Urinary bladder (tissue), 4 donors: ENCODE data around the gene CCDC85A. TPM values are rescaled to one million over a fixed set of nuclear protein-coding genes. Genes with fewer than 3 reads are reported as not detected.

Experiments used
- DNase-seq: peaks from one replicate; pipeline ENCODE4 v3.0.0-alpha.2; 2015; ENCODE audit errors: extremely low spot score
- H3K27ac ChIP-seq: one replicate; pipeline ENCODE4 v1.5.1; 2013; ENCODE audit warnings: low read depth, mild to moderate bottlenecking, moderate library complexity
- H3K36me3 ChIP-seq: one replicate; pipeline ENCODE4 v1.6.1; 2013; ENCODE audit warnings: mild to moderate bottlenecking, moderate library complexity; ENCODE audit not compliant: insufficient read depth
- H3K4me1 ChIP-seq: one replicate; pipeline ENCODE4 v1.6.1; 2013; ENCODE audit warnings: mild to moderate bottlenecking, moderate library complexity; ENCODE audit not compliant: insufficient read depth
- H3K4me3 ChIP-seq: one replicate; pipeline ENCODE4 v1.5.1; 2013; ENCODE audit warnings: low read depth, low read length
- WGBS: extraction: QIAGEN DNeasy Blood & Tissue Kit; methylation state at CpG from one replicate; pipeline ENCODE4 v1.1.7; 2013; 5-methylcytosine and 5-hydroxymethylcytosine counted together
- polyA plus RNA-seq: library from polyadenylated mRNA; stranded (reverse); fragments of 200-250 nt; gene quantifications from one replicate; pipeline ENCODE4 v1.2.3, GENCODE V29; 2013
- total RNA-seq: library from RNA; depleted of rRNA; stranded (reverse); fragments of >200 nt; gene quantifications from one replicate; pipeline ENCODE4 v1.2.3, GENCODE V29; 2014
- donor health status: healthy with polysubstance abuse.
- donor health status: healthy.

Gene CCDC85A
- total and polyA plus RNA-seq, 2 donors: 4.1 to 7.1 TPM

- Histone ChIP-seq H3K4me1 (no peaks in the 10 kb centered on the region), H3K36me3 (no peaks in the 10 kb centered on the region), H3K27ac (no peak overlapping the region), H3K4me3 (no peak overlapping the region)
- 94% methylated on average over 2 of the region's 2 CpGs for WGBS
- no peak for DNase-seq
Observed at GRCh38 chr2:56232912-56233311, 49.1 kb downstream of the CCDC85A start.

- 80% methylated on average over 2 of the region's 2 CpGs for whole genome bisulfite sequencing
- no peaks in the 10 kb centered on the region for H3K36me3 ChIP-seq
- no peak overlapping the region for H3K4me3 ChIP-seq
- H3K4me1 ChIP-seq: no peaks in the 10 kb centered on the region
- DNase-seq: no peak
- no peak overlapping the region for H3K27ac ChIP-seq
Observed at GRCh38 chr2:56234241-56234640, 50.5 kb downstream of the CCDC85A start.

DNA sequence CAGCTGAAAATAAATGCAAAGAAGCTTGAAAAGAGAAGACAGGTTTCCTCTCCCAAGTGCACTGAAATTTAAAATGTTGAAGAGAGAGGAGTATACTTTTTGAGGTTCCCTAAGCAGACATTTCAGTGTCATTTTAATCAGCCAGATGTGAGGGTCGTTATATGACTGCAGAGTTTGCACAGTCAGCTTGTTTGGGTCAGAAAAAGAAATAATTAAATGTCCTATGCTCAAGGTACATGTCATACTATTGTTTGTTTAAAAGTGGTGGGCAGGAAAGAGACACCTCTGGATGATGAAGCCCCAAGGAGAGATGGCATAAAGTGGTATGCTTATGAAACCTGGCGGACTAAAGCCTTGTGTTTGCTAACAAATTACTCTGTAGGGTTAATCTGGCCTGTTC lies 55.2 kb downstream of the CCDC85A start:
- Histone ChIP-seq H3K4me3 (no peak overlapping the region), H3K36me3 (no peaks in the 10 kb centered on the region), H3K4me1 (no peaks in the 10 kb centered on the region), H3K27ac (no peak overlapping the region)
- WGBS: 58% methylated on average over 2 of the region's 2 CpGs
- DNase-seq: no peak

GRCh38 chr2:56239437-56239836 lies 55.6 kb downstream of the CCDC85A start:
- Histone ChIP-seq H3K4me1 (no peaks in the 10 kb centered on the region), H3K27ac (no peak overlapping the region), H3K36me3 (no peaks in the 10 kb centered on the region), H3K4me3 (no peak overlapping the region)
- WGBS: 14% methylated on average over 1 of the region's 1 CpG
- DNase-seq: no peak

- WGBS: 96% methylated on average over 5 of the region's 5 CpGs
- no peak overlapping the region for H3K27ac ChIP-seq
Observed at GRCh38 chr2:56240210-56240609, 56.4 kb downstream of the CCDC85A start.

GRCh38 chr2:56244506-56244905 lies 60.7 kb downstream of the CCDC85A start:
- no peaks in the 10 kb centered on the region for H3K36me3 ChIP-seq
- WGBS: 42% methylated on average over 1 of the region's 1 CpG
- no peak overlapping the region for H3K27ac ChIP-seq
- no peaks in the 10 kb centered on the region for H3K4me1 ChIP-seq
- DNase-seq: no peak
- no peak overlapping the region for H3K4me3 ChIP-seq

More at GRCh38 chr2:56240210-56240609, 56.4 kb downstream of the CCDC85A start:
- Histone ChIP-seq H3K4me1 (no peaks in the 10 kb centered on the region), H3K4me3 (no peak overlapping the region), H3K36me3 (no peaks in the 10 kb centered on the region)
- no peak for DNase-seq

GRCh38 chr2:56244911-56245530 lies 61.2 kb downstream of the CCDC85A start:
- WGBS: 93% methylated on average over 1 of the region's 1 CpG
- no peak overlapping the region for H3K27ac ChIP-seq
- H3K36me3 ChIP-seq: no peaks in the 10 kb centered on the region
- no peaks in the 10 kb centered on the region for H3K4me1 ChIP-seq
- H3K4me3 ChIP-seq: no peak overlapping the region
- no peak for DNase-seq

- WGBS: 86% methylated on average over 5 of the region's 5 CpGs
- Histone ChIP-seq H3K4me3 (no peak overlapping the region), H3K27ac (no peak overlapping the region), H3K4me1 (no peaks in the 10 kb centered on the region), H3K36me3 (no peaks in the 10 kb centered on the region)
- no peak for DNase-seq
Observed at GRCh38 chr2:56248965-56249742, 65.4 kb downstream of the CCDC85A start.

GRCh38 chr2:56250153-56250729 lies 66.5 kb downstream of the CCDC85A start:
- 82% methylated on average over 2 of the region's 2 CpGs for WGBS
- H3K27ac ChIP-seq: no peak overlapping the region
- no peaks in the 10 kb centered on the region for H3K36me3 ChIP-seq
- H3K4me1 ChIP-seq: no peaks in the 10 kb centered on the region
- no peak for DNase-seq
- no peak overlapping the region for H3K4me3 ChIP-seq

DNA sequence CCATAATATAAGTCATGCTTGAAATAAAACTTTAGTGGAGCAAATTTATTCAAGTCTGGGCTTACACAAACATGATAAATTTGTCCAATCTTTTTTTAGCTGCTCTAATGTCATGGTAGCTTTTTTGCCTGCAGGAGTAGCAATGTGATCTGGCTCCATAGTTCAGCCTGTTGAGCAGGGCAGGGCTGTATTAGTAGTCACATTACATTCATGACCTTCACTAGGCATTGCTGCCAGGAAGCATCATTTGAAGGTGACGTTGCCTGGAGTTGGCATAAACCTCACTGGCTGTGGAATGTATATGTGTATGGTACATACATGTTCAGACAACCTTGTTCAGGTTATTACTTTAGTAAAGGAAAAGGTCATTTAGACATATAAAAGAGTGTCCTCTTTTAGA lies 76.6 kb downstream of the CCDC85A start:
- Histone ChIP-seq H3K4me1 (no peaks in the 10 kb centered on the region), H3K36me3 (no peaks in the 10 kb centered on the region), H3K27ac (no peak overlapping the region), H3K4me3 (no peak overlapping the region)
- 60% methylated on average over 1 of the region's 1 CpG for WGBS
- DNase-seq: no peak

- Histone ChIP-seq H3K27ac (no peak overlapping the region), H3K4me3 (no peak overlapping the region), H3K4me1 (no peaks in the 10 kb centered on the region), H3K36me3 (no peaks in the 10 kb centered on the region)
- DNase-seq: no peak
- 75% methylated on average over 1 of the region's 1 CpG for WGBS
Observed at GRCh38 chr2:56262241-56262640, 78.5 kb downstream of the CCDC85A start.

GRCh38 chr2:56263876-56264275 lies 80.1 kb downstream of the CCDC85A start:
- no peak overlapping the region for H3K4me3 ChIP-seq
- WGBS: 89% methylated on average over 2 of the region's 2 CpGs
- no peak for DNase-seq
- no peaks in the 10 kb centered on the region for H3K4me1 ChIP-seq
- no peak overlapping the region for H3K27ac ChIP-seq
- no peaks in the 10 kb centered on the region for H3K36me3 ChIP-seq

- no peak overlapping the region for H3K4me3 ChIP-seq
- H3K36me3 ChIP-seq: no peaks in the 10 kb centered on the region
- no peak for DNase-seq
- WGBS: 86% methylated on average over 5 of the region's 5 CpGs
- no peak overlapping the region for H3K27ac ChIP-seq
- no peaks in the 10 kb centered on the region for H3K4me1 ChIP-seq
Observed at GRCh38 chr2:56266761-56267414, 83.1 kb downstream of the CCDC85A start.

DNA sequence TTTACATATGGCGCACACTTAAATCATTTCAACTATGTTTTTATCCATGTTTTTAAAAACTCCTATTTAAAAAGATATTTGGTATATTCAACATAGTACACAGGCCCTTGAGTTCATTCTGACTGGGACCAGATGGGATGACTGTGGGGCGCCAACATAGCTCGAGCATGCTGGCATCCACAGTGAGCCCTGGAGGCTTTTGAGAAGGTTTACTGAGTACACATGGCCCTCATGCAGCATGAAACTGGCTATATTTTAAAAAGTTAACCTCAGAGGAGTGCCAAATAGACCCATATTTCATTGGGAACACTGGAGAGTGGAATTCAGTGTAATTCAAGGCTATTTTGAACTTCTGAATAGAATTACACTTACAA lies 83.6 kb downstream of the CCDC85A start:
- WGBS: 93% methylated on average over 3 of the region's 3 CpGs
- Histone ChIP-seq H3K4me1 (no peaks in the 10 kb centered on the region), H3K36me3 (no peaks in the 10 kb centered on the region), H3K27ac (no peak overlapping the region), H3K4me3 (no peak overlapping the region)
- DNase-seq: no peak
